IPS-20b (cell line): ENCODE data around the gene RAC3.
A peak's percentile ranks its signal among the peaks of the same experiment; 100 is the strongest.

Experiments used
- H3K27ac ChIP-seq: one replicate; pipeline ENCODE4 v1.5.1; 2013; ENCODE audit warnings: low read length
- H3K27me3 ChIP-seq: 2 replicates; pipeline ENCODE4 v1.6.1; 2013; ENCODE audit warnings: mild to moderate bottlenecking, low read length, inconsistent platforms; ENCODE audit not compliant: insufficient read depth
- H3K36me3 ChIP-seq: 2 replicates; pipeline ENCODE4 v1.6.1; 2013; ENCODE audit warnings: low read depth, mild to moderate bottlenecking, inconsistent platforms, low read length, moderate library complexity; ENCODE audit not compliant: insufficient read depth
- H3K4me1 ChIP-seq: 2 replicates; pipeline ENCODE4 v1.6.1; 2013; ENCODE audit warnings: mild to moderate bottlenecking, control low read depth, inconsistent platforms, low read length, moderate library complexity; ENCODE audit not compliant: insufficient read depth
- H3K4me3 ChIP-seq: 2 replicates; pipeline ENCODE4 v1.5.1; 2013; ENCODE audit warnings: mild to moderate bottlenecking, low read length, inconsistent platforms
- H3K9ac ChIP-seq: 2 replicates; pipeline ENCODE4 v1.6.1; 2013; ENCODE audit warnings: low read depth, mild to moderate bottlenecking, inconsistent platforms, low read length, moderate library complexity
- H3K9me3 ChIP-seq: 2 replicates; pipeline ENCODE4 v1.6.1; 2013; ENCODE audit warnings: mild to moderate bottlenecking, low read depth, low read length, inconsistent platforms; ENCODE audit not compliant: insufficient read depth

RAC3 gene

GRCh38 chr17:82031303-82031884 lies at the start of gene RAC3:
RAC3 (plus strand) TSS chr17:82031678; CDS start chr17:82031762, 84 bp downstream.
- H3K4me3 ChIP-seq: peak within 1 kb of the TSS; percentile 80
- H3K4me1 ChIP-seq: peaks cover 3% of the 10 kb centered on the region; the same call in 1 of the 2 replicates
- H3K27ac ChIP-seq: no peak within 1 kb of the TSS
- no peaks in the 10 kb centered on the region for H3K9me3 ChIP-seq
- peaks cover 5% of the 10 kb centered on the region; the same call in 1 of the 2 replicates for H3K36me3 ChIP-seq
- H3K9ac ChIP-seq: peak within 1 kb of the TSS; percentile 74
- no peaks in the 10 kb centered on the region for H3K27me3 ChIP-seq

DNA sequence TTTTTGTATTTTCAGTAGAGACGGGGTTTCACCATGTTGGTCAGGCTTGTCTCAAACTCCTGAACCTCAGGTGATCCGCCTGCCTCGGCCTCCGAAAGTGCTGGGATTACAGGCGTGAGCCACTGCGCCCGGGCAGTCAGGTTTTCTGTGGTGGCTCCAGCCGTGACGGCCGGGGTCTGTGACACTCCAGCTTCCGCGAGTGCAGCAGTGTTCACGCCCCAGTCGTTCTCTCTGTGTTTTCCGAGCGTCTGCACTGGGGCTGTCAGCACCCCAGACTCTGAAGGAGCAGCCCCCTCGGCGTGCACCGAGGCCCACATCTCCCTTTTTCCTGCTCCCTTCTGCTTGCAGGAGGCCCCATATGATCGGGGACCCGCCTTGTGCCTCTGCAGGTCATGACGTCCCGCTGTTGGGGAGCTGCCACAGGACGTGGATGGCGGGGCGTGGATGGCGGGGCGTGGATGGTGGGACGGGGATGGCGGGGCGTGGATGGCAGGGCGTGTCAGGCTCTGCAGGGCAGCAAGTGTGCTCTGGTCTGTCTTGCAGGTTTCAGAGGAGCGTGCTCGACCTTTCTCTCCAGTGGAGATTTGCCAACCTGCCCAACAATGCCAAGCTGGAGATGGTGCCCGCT lies 48.4 kb upstream of the RAC3 start:
- Histone ChIP-seq H3K9me3 (no peaks in the 10 kb centered on the region), H3K9ac (no peak overlapping the region), H3K4me3 (no peak overlapping the region), H3K27me3 (no peaks in the 10 kb centered on the region), H3K36me3 (peaks cover 49% of the 10 kb centered on the region), H3K27ac (no peak overlapping the region), H3K4me1 (no peaks in the 10 kb centered on the region)

DNA sequence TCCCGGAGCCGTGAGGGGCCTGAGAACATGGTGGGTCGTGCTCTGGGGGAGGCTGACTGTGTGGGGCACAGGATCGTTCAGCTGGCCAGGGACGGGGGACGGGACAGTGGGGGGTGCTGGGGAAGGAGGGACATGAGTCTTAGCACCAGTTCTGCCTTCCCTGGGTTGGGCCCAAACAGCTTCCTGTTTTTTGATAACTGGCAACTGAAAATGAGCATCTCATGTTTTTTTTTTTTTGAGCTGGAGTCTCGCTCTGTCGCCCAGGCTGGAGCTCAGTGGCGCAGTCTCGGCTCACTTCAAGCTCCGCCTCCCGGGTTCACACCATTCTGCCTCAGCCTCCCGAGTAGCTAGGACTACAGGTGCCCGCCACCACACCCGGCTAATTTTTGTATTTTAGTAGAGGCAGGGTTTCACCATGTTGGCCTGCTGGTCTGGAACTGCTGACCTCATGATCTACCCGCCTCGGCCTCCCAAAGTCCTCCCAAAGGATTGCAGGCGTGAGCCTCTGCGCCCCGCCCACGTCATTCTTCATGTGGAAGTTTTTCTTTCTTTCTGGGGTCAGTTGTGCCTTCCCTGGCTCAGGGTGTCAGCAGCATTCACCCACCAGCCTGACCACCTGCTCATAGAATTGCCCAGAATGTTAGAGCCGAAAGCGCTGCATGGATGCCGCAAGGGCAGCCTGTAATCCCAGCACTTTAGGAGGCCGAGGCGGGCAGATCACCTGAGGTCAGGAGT lies 47.7 kb upstream of the RAC3 start:
- H3K27ac ChIP-seq: no peak overlapping the region
- peaks cover 49% of the 10 kb centered on the region for H3K36me3 ChIP-seq
- no peaks in the 10 kb centered on the region for H3K4me1 ChIP-seq
- H3K9me3 ChIP-seq: no peaks in the 10 kb centered on the region
- H3K27me3 ChIP-seq: no peaks in the 10 kb centered on the region
- H3K4me3 ChIP-seq: no peak overlapping the region
- no peak overlapping the region for H3K9ac ChIP-seq

- Histone ChIP-seq H3K27ac (no peak overlapping the region), H3K9me3 (no peaks in the 10 kb centered on the region), H3K36me3 (peaks cover 41% of the 10 kb centered on the region), H3K9ac (no peak overlapping the region), H3K4me3 (no peak overlapping the region), H3K4me1 (no peaks in the 10 kb centered on the region), H3K27me3 (no peaks in the 10 kb centered on the region)
These were observed 46.6 kb upstream of the RAC3 start for GRCh38 chr17:81984773-81985410.

GRCh38 chr17:81986606-81987005 lies 44.9 kb upstream of the RAC3 start:
- H3K9ac ChIP-seq: no peak overlapping the region
- H3K36me3 ChIP-seq: peaks cover 32% of the 10 kb centered on the region
- no peak overlapping the region for H3K4me3 ChIP-seq
- H3K9me3 ChIP-seq: no peaks in the 10 kb centered on the region
- H3K4me1 ChIP-seq: no peaks in the 10 kb centered on the region; the same call in 1 of the 2 replicates
- H3K27me3 ChIP-seq: no peaks in the 10 kb centered on the region
- H3K27ac ChIP-seq: no peak overlapping the region

- H3K9ac ChIP-seq: no peak overlapping the region; the same call in 1 of the 2 replicates
- no peaks in the 10 kb centered on the region for H3K9me3 ChIP-seq
- H3K27ac ChIP-seq: no peak overlapping the region
- peaks cover 3% of the 10 kb centered on the region; the same call in 1 of the 2 replicates for H3K4me1 ChIP-seq
- no peak overlapping the region for H3K4me3 ChIP-seq
- H3K36me3 ChIP-seq: peaks cover 32% of the 10 kb centered on the region
- no peaks in the 10 kb centered on the region for H3K27me3 ChIP-seq
These were observed 44.2 kb upstream of the RAC3 start for GRCh38 chr17:81987161-81987770.

DNA sequence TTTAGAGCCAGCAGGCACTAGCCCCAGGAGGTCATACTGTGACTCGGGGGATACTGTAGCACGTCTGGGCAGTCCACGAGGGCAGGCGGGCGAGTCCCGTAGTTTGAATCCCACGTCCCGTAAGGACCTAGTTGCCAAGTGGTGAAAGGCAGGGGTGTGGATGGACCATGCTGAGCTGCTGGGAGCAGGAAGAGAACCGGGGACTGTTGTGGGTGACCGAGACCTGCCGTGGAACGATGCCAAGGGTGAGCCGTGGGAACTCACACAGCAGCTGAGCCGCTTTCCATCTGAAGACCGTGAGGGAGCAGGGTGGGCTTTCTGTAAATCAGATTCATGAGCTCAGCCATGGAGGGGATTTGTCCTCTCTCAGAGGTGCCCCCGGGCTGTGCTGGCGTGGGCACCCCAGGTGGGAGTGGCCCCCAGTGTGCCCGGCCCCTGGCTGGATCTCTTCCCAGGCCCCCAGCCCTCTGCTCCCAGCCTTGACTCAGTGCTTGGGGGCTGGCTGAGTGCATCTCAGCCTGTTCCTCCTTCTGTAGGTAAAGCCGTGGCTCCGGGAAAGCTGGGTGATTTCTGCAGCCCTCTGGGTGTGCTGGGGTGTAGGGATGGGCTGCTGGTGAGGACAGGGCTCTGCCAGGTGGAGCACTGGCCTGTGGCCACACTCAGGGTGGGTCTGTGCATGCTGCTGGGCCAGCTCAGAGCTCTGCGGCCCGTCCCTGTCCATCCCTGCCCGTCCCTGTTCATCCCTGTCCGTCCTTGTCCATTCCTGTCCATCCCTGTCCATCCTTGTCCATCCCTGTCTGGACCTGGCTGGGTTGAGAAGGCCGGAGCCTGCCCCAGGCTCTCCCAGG lies 40.4 kb upstream of the RAC3 start:
- H3K27ac ChIP-seq: no peak overlapping the region
- no peak overlapping the region for H3K9ac ChIP-seq
- no peak overlapping the region for H3K4me3 ChIP-seq
- H3K36me3 ChIP-seq: peaks cover 8% of the 10 kb centered on the region; the same call in 1 of the 2 replicates
- no peaks in the 10 kb centered on the region for H3K27me3 ChIP-seq
- peaks cover 5% of the 10 kb centered on the region; the same call in 1 of the 2 replicates for H3K4me1 ChIP-seq
- H3K9me3 ChIP-seq: no peaks in the 10 kb centered on the region

- no peaks in the 10 kb centered on the region for H3K9me3 ChIP-seq
- H3K4me3 ChIP-seq: no peak overlapping the region
- H3K27me3 ChIP-seq: no peaks in the 10 kb centered on the region
- H3K9ac ChIP-seq: peak overlapping the region; percentile 39; the same call in 1 of the 2 replicates
- H3K27ac ChIP-seq: no peak overlapping the region
- peaks cover 5% of the 10 kb centered on the region; the same call in 1 of the 2 replicates for H3K4me1 ChIP-seq
- 0 out of 2 replicates have a peak, but pooled peaks cover under 1% of the 10 kb centered on the region for H3K36me3 ChIP-seq
These were observed 39.7 kb upstream of the RAC3 start for GRCh38 chr17:81991684-81992305.

DNA sequence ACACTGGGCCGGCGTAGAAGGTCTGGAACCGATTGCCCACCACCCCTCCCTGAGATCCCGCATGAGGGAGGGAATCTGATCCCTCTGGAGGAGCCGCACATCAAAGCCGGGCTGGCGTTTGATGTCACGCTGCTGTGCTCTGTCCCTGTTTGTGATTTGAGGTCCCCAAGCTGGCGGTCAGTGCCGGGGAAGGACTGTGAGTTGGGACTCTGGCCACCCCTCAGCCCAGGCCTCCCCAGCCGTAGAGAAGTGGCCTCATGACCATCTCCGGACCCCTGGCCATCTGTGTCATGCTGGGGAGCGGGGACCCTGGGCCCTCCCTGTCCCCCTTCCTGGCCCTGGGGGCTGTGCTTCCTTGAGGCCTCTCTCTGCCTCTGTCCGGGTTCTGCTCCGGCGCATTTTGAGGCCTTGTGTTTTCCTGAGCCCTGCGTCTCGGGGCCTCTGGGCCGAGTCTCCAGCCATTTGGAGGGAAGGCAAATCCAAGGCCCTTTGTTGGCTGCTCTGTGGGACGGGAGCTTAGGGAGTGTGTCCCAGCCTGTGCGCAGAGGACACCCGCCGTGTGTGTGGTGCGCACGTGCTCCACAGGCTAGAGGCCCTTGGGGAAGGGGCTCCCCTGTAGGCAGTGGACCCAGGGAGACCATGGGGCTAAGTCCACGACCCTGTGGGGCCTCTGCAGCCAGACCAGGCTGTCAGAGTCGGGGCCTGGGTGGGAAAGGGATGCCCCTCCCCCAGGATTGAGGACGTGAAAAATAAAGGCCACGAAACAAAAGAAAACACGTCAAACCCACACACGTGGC lies 39.0 kb upstream of the RAC3 start:
- Histone ChIP-seq H3K36me3 (no peaks in the 10 kb centered on the region), H3K27ac (no peak overlapping the region), H3K4me3 (no peak overlapping the region), H3K4me1 (peaks cover 5% of the 10 kb centered on the region; the same call in 1 of the 2 replicates), H3K9me3 (no peaks in the 10 kb centered on the region), H3K9ac (peak overlapping the region; percentile 39; the same call in 1 of the 2 replicates), H3K27me3 (no peaks in the 10 kb centered on the region)
